GM18517 (cell line): ENCODE measurements around the gene MINK1.
A peak's percentile ranks its signal among the peaks of the same experiment; 100 is the strongest.
"Not testable (repeated sequence)": the region's sequence is repeated elsewhere in the genome, so short reads cannot be mapped to it uniquely, and the experiment has no call there.

Experiments used
- ATAC-seq: cut with Tn5 transposase; IDR thresholded peaks from one replicate; pipeline ENCODE4 v1.9.1; 2021; ENCODE audit warnings: mild to moderate bottlenecking, moderate library complexity; ENCODE audit not compliant: unreplicated experiment

Gene MINK1

DNA sequence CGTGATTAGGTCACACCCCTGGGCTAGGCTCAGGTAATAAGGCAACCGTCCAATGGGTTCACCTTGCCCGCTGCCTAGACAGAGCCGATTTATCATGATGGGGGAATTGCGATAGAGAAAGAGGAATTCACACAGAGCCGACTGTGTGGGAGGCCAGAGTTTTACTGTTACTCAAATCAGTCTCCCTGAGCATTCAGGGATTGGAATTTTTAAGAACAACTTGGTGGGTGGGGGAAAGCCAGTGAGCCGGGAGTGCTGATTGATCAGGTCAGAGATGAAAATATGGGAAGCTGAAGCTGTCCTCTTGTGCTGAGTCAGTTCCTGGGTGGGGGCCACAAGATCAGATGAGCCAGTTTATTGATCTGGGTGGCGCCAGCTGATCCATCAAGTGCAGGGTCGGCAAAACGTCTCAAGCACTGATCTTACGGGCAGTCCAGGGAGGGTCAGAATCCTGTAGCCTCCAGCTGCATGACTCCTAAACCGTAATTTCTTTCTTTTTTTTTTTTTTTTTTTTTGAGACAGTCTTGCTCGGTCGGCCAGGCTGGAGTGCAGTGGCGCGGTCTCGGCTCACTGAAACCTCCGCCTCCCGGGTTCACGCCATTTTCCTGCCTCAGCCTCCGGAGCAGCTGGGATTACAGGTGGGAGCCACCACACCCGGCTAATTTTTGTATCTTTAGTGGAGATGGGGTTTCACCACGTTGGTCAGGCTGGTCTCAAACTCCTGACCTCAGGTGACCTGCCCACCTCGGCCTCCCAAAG lies 93.6 kb downstream of the MINK1 start:
- not testable (repeated sequence) for ATAC-seq

DNA sequence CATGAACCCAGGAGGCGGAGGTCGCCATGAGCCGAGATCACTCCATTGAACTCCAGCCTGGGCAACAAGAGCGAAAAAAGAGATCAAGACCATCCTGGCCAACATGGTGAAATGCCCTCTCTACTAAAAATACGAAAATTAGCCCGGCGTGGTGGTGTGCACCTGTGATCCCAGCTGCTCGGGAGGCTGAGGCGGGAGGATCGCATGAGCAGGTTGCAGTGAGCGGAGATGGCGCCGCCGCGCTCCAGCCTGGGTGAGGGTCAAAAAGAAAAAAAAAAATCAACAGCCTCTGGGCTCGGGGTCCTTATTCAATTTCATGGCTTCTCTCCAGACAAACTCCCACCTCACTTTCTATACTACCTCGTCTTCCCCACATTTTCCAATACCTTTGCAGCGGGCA lies 95.7 kb downstream of the MINK1 start:
- ATAC-seq, result no peak

DNA sequence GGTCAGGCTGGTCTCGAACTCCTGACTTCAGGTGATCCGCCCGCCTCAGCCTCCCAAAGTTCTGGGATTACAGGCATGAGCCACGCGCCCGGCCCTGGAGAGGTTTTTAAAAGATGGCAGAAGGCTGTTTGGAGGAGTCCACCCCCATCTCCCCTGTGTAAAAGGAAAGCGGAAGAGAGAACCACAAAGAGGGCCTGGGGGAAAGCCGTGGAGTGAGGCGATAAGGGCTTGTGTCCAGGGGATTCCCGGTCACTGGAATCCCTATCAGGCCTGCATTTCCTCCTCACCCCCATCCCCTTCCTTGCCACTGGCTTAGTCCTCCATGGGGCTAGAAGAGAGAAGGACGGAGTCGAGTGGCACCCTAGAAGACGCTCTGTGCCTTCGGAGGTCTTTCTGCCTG lies 98.8 kb downstream of the MINK1 start, which contains the start of gene GP1BA:
GP1BA (plus strand) TSS at position 315 of the 400 bp plus-strand sequence. CDS start 328 bp downstream, outside the sequence.
- no peak for ATAC-seq

DNA sequence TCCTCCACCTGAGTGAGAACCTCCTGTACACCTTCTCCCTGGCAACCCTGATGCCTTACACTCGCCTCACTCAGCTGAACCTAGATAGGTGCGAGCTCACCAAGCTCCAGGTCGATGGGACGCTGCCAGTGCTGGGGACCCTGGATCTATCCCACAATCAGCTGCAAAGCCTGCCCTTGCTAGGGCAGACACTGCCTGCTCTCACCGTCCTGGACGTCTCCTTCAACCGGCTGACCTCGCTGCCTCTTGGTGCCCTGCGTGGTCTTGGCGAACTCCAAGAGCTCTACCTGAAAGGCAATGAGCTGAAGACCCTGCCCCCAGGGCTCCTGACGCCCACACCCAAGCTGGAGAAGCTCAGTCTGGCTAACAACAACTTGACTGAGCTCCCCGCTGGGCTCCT lies 99.6 kb downstream of the MINK1 start:
- no peak for ATAC-seq

DNA sequence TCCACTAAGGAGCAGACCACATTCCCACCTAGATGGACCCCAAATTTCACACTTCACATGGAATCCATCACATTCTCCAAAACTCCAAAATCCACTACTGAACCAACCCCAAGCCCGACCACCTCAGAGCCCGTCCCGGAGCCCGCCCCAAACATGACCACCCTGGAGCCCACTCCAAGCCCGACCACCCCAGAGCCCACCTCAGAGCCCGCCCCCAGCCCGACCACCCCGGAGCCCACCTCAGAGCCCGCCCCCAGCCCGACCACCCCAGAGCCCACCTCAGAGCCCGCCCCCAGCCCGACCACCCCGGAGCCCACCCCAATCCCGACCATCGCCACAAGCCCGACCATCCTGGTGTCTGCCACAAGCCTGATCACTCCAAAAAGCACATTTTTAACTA lies 100.5 kb downstream of the MINK1 start:
- ATAC-seq, result no peak

DNA sequence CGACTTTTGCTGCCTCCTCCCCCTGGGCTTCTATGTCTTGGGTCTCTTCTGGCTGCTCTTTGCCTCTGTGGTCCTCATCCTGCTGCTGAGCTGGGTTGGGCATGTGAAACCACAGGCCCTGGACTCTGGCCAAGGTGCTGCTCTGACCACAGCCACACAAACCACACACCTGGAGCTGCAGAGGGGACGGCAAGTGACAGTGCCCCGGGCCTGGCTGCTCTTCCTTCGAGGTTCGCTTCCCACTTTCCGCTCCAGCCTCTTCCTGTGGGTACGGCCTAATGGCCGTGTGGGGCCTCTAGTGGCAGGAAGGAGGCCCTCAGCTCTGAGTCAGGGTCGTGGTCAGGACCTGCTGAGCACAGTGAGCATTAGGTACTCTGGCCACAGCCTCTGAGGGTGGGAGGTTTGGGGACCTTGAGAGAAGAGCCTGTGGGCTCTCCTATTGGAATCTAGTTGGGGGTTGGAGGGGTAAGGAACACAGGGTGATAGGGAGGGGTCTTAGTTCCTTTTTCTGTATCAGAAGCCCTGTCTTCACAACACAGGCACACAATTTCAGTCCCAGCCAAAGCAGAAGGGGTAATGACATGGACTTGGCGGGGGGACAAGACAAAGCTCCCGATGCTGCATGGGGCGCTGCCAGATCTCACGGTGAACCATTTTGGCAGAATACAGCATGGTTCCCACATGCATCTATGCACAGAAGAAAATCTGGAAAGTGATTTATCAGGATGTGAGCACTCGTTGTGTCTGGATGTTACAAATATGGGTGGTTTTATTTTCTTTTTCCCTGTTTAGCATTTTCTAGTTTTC lies 101.2 kb downstream of the MINK1 start:
- ATAC-seq, result no peak

DNA sequence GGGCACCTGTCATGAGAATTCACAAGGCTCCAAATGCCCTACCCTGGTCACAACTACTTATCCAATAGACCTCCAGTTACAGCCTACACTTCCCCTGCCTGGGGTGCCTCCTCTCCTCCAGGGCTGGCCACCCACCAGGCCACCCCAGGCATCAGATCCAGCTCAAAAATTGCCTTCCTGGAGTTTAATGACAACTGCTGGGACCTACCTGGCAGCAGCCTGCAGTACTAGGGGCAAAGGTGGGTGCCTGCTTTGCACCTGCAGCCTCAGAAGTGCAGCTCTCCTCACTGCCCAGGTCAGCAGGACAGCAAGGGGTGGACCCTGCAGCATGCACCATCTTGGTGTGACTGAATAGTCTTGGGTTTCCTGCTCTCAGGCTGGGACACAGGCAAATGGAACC lies 102.5 kb downstream of the MINK1 start:
- no peak for ATAC-seq

DNA sequence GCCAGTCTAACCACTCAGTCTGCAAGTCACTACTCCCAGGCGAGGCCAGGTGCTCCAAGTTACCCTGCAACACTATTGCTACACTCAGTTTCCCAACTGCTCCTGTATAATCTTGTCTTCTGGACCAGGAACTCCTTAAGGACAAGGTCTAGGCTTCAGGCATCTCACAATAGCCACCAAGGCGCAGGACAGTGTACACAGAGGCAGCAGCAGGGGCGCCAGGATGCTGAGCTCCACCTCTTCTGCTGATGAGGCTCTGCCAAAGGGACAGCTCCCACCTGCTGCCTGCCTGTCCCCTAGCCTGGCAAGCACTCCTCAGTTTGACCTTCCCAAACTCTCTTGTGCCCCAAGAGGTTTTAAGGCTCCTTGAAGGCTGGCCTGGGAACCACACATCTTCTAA lies 103.3 kb downstream of the MINK1 start:
- ATAC-seq, result no peak

DNA sequence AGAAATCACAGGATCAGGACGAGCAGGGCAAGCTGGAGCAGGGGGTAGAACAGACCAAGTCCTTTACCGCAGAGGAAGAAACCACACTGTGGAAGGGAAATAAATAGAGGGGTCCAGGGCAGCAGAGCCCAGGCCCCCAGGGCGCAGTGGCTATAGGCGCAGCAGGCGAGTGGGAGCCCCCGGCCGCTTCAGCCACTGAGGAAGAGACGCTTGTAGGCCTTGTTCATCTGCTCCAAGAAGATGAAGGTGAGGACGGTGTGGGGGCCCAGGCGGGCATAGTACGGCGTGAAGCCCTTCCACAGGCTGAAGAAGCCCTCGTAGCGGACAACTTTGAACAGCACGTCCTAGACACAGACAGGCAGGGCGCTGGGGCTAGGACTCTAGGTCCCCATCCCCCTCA lies 104.4 kb downstream of the MINK1 start:
- no peak for ATAC-seq

DNA sequence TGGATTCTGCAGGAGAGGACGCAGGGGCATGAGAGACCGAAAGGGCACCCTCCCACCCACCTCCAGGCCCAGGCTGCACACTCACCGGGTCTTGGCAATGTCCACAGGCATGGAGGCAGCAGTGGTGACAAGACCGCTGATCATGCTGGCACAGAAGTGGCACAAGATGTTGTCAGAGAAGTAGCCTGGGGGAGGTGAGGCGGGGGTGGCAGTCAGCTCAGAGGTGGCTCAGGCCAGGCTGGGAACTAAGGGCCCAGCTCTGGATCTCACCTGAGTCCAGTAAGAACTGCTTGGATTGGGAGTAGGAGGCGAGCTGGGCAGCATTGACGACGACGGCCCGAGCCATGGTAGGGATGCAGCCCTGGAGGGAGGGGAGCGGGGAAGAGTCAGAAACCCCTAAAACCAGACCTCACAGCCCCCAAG lies 104.9 kb downstream of the MINK1 start:
- no peak for ATAC-seq

DNA sequence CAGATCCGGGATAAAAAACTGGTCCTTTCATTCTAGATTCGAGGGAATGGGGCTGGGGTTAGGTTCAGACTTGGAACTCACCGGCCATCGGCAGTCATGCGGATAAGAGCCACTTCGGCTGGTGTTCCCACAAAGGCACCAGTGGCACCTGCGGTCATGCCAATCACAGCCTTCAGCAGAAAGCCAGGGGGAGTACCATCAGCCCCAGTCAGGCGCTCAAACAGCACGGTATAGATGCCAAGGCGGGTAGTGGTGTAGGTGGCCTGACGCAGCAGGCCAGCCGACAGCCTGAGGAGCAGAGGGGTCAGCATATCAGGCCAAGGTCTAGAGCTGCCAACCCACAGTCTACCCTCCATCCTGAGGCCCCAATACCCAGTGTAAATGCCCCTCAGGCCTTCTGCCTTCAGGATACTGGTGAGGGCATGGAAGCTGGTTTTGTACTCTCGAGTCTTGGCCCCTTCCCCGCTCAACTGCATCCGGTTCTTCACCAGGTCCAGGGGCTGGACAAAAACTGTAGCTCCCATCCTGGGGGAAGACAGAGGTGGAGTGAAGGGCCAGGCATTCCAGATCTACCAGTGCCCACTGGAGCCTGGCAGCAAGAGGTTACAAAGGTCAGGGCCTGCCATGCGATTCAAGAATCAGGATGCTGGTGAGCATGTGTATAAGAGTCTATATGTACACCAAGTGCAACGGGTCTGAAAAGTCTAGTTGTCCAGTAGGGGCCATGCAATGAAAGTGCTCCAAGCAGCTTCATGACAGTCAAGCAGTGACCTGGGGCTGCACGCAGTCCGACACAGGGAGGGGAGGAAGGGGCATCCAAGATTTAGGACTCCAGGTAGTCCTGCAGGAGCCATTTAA lies 105.8 kb downstream of the MINK1 start:
- ATAC-seq, result no peak

DNA sequence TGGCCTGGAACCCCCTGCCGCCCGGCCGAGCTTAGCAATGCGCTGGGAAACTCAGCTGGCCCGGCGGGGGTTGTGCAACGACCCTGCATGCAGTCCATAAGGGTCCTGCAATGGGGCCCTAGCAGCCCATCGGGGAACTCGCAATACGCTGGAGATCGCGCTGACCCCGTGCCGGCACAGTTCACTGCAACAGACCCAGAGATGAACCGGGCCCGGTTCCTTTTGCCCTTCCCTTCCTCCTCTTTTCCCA lies 106.3 kb downstream of the MINK1 start:
- peak; percentile 19 for ATAC-seq

DNA sequence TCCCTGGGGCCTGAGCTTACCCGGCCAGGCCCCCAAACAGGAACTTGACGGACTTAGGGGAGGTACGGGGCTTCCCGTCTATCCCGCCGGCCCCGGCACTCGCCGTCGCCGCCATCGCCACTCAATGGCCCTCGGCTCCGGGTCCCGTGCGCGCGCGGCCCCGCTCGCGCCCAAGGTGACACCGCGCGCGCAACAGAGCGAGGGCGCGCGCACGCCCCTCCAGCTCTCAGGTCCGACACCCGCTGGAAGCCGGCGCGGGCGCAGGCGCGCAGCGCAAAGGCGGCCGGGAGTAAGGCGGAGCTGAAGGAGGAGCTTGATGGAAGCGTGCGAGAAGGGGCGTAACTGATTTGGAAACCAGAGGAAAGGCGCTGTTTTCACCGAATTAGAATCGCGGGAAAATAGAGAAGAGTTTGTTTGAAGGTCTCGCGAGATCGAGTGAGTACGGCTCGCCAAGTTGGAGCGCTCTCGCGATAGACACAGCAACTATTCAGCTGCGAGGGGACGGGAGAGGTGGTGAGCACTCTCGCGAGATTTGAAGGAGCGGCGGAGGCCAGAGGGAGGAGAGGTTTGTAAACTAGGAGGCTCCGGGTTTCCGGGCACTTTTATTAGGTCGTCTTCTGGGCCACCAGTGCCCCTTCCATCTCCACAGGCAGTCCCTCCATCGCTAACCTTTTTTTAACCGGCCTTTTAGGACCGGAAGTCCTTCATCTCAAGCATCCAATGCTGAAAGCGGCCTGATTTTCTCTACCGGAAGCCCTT lies 106.8 kb downstream of the MINK1 start, which contains the start of the genes RNF167 and SLC25A11:
RNF167 (plus strand) TSS at position 473 of the 759 bp plus-strand sequence. CDS start 642 bp downstream, outside the sequence.
SLC25A11 (minus strand) TSS at position 251 of the 759 bp plus-strand sequence; CDS start at position 115, 136 bp downstream.
- peak; percentile 83 for ATAC-seq

DNA sequence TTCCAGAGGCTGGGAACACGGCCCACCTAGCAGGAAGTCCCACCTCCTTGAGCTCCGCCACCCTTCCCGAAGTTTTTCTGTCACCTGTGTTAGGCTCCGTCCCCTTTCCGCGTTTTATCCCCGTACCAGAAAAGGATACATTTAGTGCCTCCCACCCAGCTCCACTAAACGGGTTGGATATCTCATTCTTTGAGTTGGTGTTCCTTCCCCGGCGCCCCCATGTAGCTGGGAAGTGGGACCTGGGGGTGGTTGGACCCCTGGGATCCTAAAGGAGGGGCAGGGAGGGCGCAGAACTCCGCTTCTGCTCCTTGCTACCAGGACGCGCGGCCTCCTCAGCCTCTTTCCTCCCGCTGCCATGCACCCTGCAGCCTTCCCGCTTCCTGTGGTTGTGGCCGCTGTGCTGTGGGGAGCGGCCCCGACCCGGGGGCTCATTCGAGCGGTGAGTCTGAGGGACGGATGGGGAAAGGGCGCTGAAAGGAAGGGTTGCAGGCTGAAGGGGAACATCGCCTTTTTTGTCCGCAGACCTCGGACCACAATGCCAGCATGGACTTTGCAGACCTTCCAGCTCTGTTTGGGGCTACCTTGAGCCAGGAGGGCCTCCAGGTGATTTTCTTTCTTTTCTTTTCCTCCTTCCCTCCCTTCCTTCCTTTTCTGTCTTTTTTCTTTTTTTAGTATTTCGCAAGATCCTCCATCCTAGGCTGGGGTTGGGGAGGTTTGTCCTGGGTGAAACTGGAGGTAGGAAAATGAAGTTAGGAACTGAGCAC lies 107.6 kb downstream of the MINK1 start:
- no peak for ATAC-seq

DNA sequence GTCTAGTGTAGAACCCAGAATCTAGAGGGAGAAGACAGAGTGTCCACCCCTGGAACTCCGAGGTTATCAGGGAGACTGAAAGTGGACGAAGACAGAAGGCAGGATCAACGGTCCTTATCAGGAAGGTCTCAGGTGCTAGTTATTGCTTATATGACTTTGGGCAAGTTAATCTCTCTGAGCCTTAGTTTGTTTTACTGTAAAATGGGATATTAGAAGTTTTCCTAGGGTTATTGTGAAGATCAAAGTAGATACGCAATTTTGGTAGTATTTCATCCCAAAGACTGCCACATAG lies 108.1 kb downstream of the MINK1 start:
- ATAC-seq, result no peak

DNA sequence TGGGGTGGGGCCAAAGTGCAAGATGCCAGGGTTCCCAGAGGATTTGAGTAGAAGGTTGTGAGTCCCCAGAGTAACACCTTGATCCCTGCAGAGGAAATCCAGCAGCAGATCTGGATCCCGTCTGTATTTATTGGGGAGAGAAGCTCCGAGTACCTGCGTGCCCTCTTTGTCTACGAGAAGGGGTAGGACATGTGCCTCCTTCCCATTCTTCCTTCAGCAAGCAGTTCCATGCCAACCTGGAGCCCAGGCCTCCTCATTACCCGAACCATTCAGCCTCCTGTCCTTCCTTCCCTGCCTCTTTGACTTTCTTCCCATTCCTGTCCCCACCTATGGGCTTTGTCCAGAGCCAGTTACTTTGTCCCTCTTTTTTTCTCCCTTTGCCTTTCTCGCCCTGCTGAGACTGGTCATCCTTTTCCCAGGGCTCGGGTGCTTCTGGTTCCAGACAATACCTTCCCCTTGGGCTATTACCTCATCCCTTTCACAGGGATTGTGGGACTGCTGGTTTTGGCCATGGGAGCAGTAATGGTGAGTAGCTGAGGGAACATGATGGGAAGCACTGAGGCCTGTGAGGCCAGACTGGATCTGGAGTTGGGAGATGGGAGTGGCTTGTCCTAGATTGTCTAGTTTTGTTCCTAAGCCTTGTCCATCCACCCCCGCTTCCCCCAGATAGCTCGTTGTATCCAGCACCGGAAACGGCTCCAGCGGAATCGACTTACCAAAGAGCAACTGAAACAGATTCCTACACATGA lies 109.8 kb downstream of the MINK1 start:
- ATAC-seq, result no peak

DNA sequence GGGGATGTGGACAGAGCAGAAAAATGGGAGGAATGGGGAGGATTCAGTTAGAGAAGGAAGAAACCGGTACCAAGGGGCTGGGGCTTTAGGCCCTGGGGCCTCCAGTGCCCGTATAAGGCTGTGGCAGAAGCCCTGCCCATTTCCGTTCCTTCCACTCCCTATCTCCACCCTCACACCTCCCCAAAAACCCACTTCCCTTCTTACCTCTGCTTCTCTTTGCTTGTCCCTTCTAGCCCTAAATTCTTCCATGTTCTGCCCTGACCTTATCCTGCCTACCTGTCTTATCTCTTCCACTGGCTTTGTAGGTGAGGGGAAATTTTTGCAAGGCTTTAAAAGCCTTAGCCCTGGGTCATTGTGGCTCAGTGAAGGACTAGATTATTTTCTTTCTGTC lies 111.0 kb downstream of the MINK1 start:
- ATAC-seq, result no peak

DNA sequence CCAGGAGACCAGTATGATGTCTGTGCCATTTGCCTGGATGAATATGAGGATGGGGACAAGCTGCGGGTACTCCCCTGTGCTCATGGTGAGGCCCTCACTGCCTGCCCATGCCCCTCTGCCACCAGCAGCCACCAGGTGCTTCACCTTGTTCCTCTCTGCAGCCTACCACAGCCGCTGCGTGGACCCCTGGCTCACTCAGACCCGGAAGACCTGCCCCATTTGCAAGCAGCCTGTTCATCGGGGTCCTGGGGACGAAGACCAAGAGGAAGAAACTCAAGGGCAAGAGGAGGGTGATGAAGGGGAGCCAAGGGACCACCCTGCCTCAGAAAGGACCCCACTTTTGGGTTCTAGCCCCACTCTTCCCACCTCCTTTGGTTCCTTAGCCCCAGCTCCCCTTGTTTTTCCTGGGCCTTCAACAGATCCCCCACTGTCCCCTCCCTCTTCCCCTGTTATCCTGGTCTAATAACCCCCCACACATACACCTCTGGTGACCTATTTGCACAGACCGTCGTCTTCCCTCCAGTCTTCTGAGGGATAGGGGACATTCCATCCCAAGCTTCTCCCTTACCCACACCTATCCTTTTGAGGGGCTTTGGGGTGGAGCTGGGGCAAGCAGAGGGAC lies 111.5 kb downstream of the MINK1 start:
- ATAC-seq, result no peak
